GM23338 (cell line): ENCODE results near the gene AK3. TPM values are rescaled to one million over a fixed set of nuclear protein-coding genes. Genes with fewer than 3 reads are reported as not detected.
"Not testable (repeated sequence)": the region's sequence is repeated elsewhere in the genome, so short reads cannot be mapped to it uniquely, and the experiment has no call there.

Experiments
- ATAC-seq: fragments of 200-7000 bp; cut with Tn5 transposase; 3 replicates; pipeline ENCODE4 v1.9.1; 2020
- DNase-seq: peaks from one replicate; pipeline ENCODE4 v3.0.0-alpha.2; 2015; ENCODE audit warnings: low spot score
- H2AFZ ChIP-seq: fragments of 200-600 bp; sonication (generic); 2 replicates; pipeline ENCODE4 v1.8.0; 2016; ENCODE audit warnings: antibody characterized with exemption, mild to moderate bottlenecking, moderate library complexity
- H3F3A ChIP-seq: fragments of 200-600 bp; sonication (generic); replicated peaks from 2 replicates; pipeline ENCODE4 v1.8.0; 2017; ENCODE audit warnings: antibody characterized with exemption, mixed run types, low read depth
- H3K27ac ChIP-seq: fragments of 200-600 bp; sonication (generic); 2 replicates; pipeline ENCODE4 v1.6.1; 2016; ENCODE audit warnings: low read depth
- H3K27me3 ChIP-seq: fragments of 200-600 bp; sonication (generic); 2 replicates; pipeline ENCODE4 v1.8.0; 2016; ENCODE audit warnings: mild to moderate bottlenecking, mixed run types, moderate library complexity; ENCODE audit not compliant: insufficient read depth
- H3K36me3 ChIP-seq: fragments of 200-600 bp; sonication (generic); 2 replicates; pipeline ENCODE4 v1.8.0; 2016; ENCODE audit warnings: mild to moderate bottlenecking; ENCODE audit not compliant: insufficient read depth
- H3K4me1 ChIP-seq: fragments of 200-600 bp; sonication (generic); 2 replicates; pipeline ENCODE4 v1.8.0; 2016; ENCODE audit warnings: mild to moderate bottlenecking, moderate library complexity; ENCODE audit not compliant: insufficient read depth
- H3K4me2 ChIP-seq: fragments of 200-600 bp; sonication (generic); 2 replicates; pipeline ENCODE4 v1.7.1; 2017; ENCODE audit warnings: mixed run types
- H3K4me3 ChIP-seq: fragments of 200-600 bp; sonication (generic); 2 replicates; pipeline ENCODE4 v1.6.1; 2016; ENCODE audit warnings: mixed run types
- H3K79me2 ChIP-seq: fragments of 200-600 bp; sonication (generic); replicated peaks from 2 replicates; pipeline ENCODE4 v1.8.0; 2017; ENCODE audit warnings: mild to moderate bottlenecking; ENCODE audit not compliant: insufficient read depth
- H3K9me2 ChIP-seq: fragments of 200-600 bp; sonication (generic); 2 replicates; pipeline ENCODE4 v1.8.0; 2017; ENCODE audit not compliant: insufficient read depth
- H4K20me1 ChIP-seq: fragments of 200-600 bp; sonication (generic); replicated peaks from 2 replicates; pipeline ENCODE4 v1.8.0; 2017; ENCODE audit warnings: mild to moderate bottlenecking; ENCODE audit not compliant: insufficient read depth
- H3K27ac Mint-ChIP-seq: 2 replicates; pipeline ENCODE4 v1.8.0; 2020; ENCODE audit warnings: inconsistent platforms, mild to moderate bottlenecking, moderate library complexity, mixed read lengths
- H3K27me3 Mint-ChIP-seq: 3 replicates; pipeline ENCODE4 v1.8.0; 2022; ENCODE audit warnings: low read depth, mild to moderate bottlenecking, moderate library complexity, mixed read lengths, inconsistent platforms; ENCODE audit not compliant: insufficient read depth, poor library complexity
- H3K36me3 Mint-ChIP-seq: 3 replicates; pipeline ENCODE4 v1.8.0; 2021; ENCODE audit warnings: low read depth, mild to moderate bottlenecking, inconsistent platforms, moderate library complexity, mixed read lengths
- H3K4me1 Mint-ChIP-seq: 3 replicates; pipeline ENCODE4 v1.8.0; 2020; ENCODE audit warnings: mild to moderate bottlenecking, inconsistent platforms, mixed read lengths
- H3K4me3 Mint-ChIP-seq: 3 replicates; pipeline ENCODE4 v1.8.0; 2021; ENCODE audit warnings: moderate library complexity, mild to moderate bottlenecking, inconsistent platforms, mixed read lengths
- H3K9me3 Mint-ChIP-seq: 3 replicates; pipeline ENCODE4 v1.8.0; 2020; ENCODE audit warnings: moderate library complexity, mild to moderate bottlenecking, inconsistent platforms, mixed read lengths
- CTCF ChIP-seq, 2 experiments: fragments of 200-600 bp in 1 of 2; sonication (generic) in 1 of 2; conservative IDR thresholded peaks; 2 replicates each; pipeline versions ENCODE4 v1.5.1 to v1.6.1; 2016 to 2017; ENCODE audit warnings: antibody characterized with exemption in 2 of 2, low read depth in 2 of 2, mild to moderate bottlenecking in 2 of 2, moderate library complexity in 1 of 2
- EZH2 ChIP-seq: fragments of 200-600 bp; sonication (generic); IDR thresholded peaks from one replicate; pipeline ENCODE4 v1.8.0; 2017; ENCODE audit warnings: antibody characterized with exemption, mild to moderate bottlenecking, low read depth; ENCODE audit not compliant: unreplicated experiment
- JUNB ChIP-seq: IDR thresholded peaks from one replicate; pipeline ENCODE4 v1.6.1; 2016; ENCODE audit warnings: antibody characterized with exemption; ENCODE audit not compliant: unreplicated experiment
- ZNF462 ChIP-seq: fragments of 250-450 bp; sonication (Bioruptor Pico); IDR thresholded peaks from 2 replicates; pipeline ENCODE4 v1.5.0; 2020; ENCODE audit warnings: mild to moderate bottlenecking, moderate library complexity
- polyA plus RNA-seq: library from polyadenylated mRNA; unstranded; fragments of >200 nt; fragmentation: Nextera tagmentation; extraction: Ambion mirVana; gene quantifications from 2 replicates; pipeline ENCODE4 v1.2.1, GENCODE V29; 2016
- total RNA-seq: library from RNA; depleted of rRNA; stranded (reverse); fragments of >200 nt; shearing (Covaris generic); gene quantifications from 2 replicates; pipeline ENCODE4 v1.2.3, GENCODE V29; 2014

Gene AK3
- total and polyA plus RNA-seq, 2 experiments from 2014 or later: 30.1 to 40.2 TPM

- H3K27me3 Mint-ChIP-seq, H3K4me1 Mint-ChIP-seq, H3K4me3 ChIP-seq, H3K27ac Mint-ChIP-seq, H3K36me3 ChIP-seq, H3K27ac ChIP-seq, ATAC-seq, H2AFZ ChIP-seq, H3K79me2 ChIP-seq, H3K4me1 ChIP-seq, H3K4me2 ChIP-seq, H3F3A ChIP-seq, H3K9me2 ChIP-seq, H3K9me3 Mint-ChIP-seq, H3K36me3 Mint-ChIP-seq, H3K4me3 Mint-ChIP-seq, DNase-seq, H4K20me1 ChIP-seq, H3K27me3 ChIP-seq: not testable (repeated sequence)
Observed at GRCh38 chr9:4754530-4754929, 13.5 kb upstream of the AK3 start.

GRCh38 chr9:4750023-4750673 is 9.1 kb upstream of the AK3 start:
- ATAC-seq (peak; percentile 52), DNase-seq (peak; percentile 71)
- peaks cover 2% of the 10 kb centered on the region for H3K27me3 Mint-ChIP-seq
- Histone ChIP-seq H3K4me1 (no peaks in the 10 kb centered on the region), H2AFZ (no peak overlapping the region), H3K27ac (no peak overlapping the region), H3K4me3 (no peak overlapping the region), H3K9me2 (no peaks in the 10 kb centered on the region), H3K36me3 (no peaks in the 10 kb centered on the region), H3K79me2 (no peaks in the 10 kb centered on the region), H3K4me2 (no peak overlapping the region), H3K27me3 (no peaks in the 10 kb centered on the region), H4K20me1 (no peaks in the 10 kb centered on the region), H3F3A (no peaks in the 10 kb centered on the region)
- TF ChIP-seq CTCF (conservative IDR thresholded peaks at IDR 0.05; ENCODE audit: low read depth in 2 of 2): peak; percentile 56 to 79; a peak in 3 of 4 replicates
- no peak for TF ChIP-seq JUNB
- 0 out of 3 replicates have a peak, but pooled peaks cover 2% of the 10 kb centered on the region for H3K36me3 Mint-ChIP-seq
- no peaks in the 10 kb centered on the region for H3K9me3 Mint-ChIP-seq
- H3K4me1 Mint-ChIP-seq: no peaks in the 10 kb centered on the region
- H3K27ac Mint-ChIP-seq: no peak overlapping the region
- no peak overlapping the region for H3K4me3 Mint-ChIP-seq

- no peaks in the 10 kb centered on the region for H3K79me2 ChIP-seq
- no peak for DNase-seq
- ATAC-seq: no peak
- no peak overlapping the region for H3K4me3 ChIP-seq
- peaks cover 2% of the 10 kb centered on the region for H3K4me1 Mint-ChIP-seq
- no peaks in the 10 kb centered on the region for H3K9me3 Mint-ChIP-seq
- H3K4me2 ChIP-seq: no peak overlapping the region
- H4K20me1 ChIP-seq: no peaks in the 10 kb centered on the region
- 0 out of 3 replicates have a peak, but pooled peaks cover 2% of the 10 kb centered on the region for H3K36me3 Mint-ChIP-seq
- H3K27ac ChIP-seq: no peak overlapping the region
- no peak overlapping the region for H2AFZ ChIP-seq
- H3K9me2 ChIP-seq: no peaks in the 10 kb centered on the region
- peaks cover 5% of the 10 kb centered on the region for H3K4me1 ChIP-seq
- no peaks in the 10 kb centered on the region for H3F3A ChIP-seq
- H3K4me3 Mint-ChIP-seq: no peak overlapping the region
- no peaks in the 10 kb centered on the region for H3K36me3 ChIP-seq
- H3K27ac Mint-ChIP-seq: no peak overlapping the region
- no peaks in the 10 kb centered on the region for H3K27me3 Mint-ChIP-seq
- no peaks in the 10 kb centered on the region for H3K27me3 ChIP-seq
- TF ChIP-seq EZH2: no peak
- TF ChIP-seq ZNF462: no peak
Observed at GRCh38 chr9:4748612-4749011, 7.6 kb upstream of the AK3 start.
